Fibroblast of skin of abdomen (primary cell): Measurements from ENCODE around the gene AGBL4.
"Not testable (repeated sequence)": the region's sequence is repeated elsewhere in the genome, so short reads cannot be mapped to it uniquely, and the experiment has no call there.

Experiments
- DNase-seq: peaks from one replicate; pipeline ENCODE4 v3.0.0-alpha.2; 2013

The AGBL4 gene

DNA sequence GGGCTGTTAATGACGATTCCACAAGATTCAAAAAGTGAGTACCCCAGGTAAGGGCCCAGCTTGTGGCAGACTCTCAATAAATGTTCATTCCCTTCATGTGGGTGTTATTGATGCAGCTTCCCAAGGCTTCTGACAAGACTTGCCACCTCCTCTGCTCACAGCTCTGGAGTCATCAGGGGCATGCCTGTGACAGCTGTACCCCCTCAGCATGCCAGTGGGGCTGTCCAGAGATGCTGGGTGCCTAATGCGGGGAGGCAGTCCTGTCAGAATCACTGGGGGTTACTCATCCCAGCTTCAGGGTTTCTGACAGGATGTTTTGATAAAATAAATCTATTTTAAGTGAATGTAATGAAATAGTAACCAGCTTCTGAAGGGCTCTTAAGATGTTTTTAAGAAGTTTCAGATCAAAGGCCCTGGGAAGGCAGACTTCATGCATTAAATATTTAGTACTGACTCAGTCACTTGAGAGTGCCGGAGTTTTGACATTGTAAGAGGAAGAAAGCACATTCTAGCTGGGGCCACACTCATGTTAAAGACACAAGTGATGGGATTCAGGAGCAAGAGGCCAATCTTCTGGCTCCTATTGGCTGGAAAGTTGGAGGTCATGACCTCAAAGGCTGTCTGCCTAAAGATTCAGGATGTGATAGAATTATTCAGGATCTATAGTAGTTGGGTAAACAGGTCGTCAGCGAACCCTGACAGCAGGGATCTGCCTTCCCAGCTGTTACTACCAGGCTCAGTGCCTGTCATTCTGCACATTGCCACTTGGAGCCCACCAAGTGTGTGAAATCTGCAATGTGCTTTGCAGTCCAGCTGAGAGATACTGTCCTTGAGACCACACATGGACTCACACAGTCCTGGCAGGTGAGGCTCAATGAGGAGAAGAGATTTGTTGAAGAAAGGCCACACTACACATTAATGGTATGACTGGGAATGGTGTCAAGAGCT is 1007.5 kb downstream of the AGBL4 start:
- DNase-seq: peak; percentile 55

DNA sequence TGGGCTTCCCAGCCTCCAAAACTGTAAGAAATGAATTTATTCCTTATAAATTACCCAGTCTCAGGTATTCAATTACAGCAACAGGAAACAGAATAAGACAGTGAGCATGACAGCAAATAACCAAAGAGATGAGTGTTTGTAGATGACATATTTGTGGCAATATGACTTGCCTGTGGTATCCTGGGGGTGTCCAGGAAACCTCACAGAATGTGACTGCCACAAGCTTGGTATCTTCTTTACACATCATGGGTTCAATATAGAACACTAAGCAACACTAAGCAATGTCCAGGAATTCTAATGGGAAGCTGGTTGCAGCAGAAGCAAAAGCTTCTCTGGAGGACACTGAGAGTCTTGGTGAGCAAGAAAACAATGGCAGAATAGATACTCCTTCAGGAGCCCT is 1010.7 kb downstream of the AGBL4 start:
- no peak for DNase-seq

DNA sequence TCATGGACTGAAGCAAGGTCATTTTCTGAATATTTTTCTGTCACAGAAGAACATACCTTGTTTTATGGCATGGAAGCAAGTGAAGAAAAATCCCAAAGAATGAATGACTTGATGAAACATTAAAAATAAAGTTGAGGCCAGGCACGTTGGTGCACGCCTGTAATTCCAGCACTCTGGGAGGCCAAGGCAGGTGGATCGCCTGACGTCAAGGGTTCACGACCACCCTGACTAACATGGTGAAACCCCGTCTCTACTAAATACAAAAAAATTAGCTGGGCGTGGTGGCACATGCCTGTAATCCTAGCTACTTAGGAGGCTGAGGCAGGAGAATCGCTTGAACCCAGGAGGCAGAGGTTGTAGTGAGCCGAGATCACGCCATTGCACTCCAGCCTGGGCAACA is 1020.8 kb downstream of the AGBL4 start:
- DNase-seq: not testable (repeated sequence)

DNA sequence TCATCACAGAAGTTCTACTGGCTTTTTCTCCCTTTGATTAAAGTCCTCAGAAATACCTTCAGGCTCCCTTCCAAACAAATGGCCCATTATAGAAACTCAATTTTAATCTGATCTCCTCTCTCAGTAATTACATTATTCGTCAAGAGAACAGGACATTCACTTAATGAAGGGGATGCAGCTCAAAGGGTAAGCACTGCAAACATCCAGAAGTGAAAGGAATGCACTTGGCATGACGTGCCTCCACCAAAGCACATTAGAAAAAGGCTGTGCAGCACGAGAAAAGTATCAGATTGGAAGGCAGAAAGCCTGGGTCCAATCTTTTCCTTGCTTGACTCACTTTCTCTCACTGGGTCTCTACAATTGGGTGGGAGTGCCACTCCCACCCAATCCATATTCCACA is 1024.4 kb downstream of the AGBL4 start:
- DNase-seq: no peak

DNA sequence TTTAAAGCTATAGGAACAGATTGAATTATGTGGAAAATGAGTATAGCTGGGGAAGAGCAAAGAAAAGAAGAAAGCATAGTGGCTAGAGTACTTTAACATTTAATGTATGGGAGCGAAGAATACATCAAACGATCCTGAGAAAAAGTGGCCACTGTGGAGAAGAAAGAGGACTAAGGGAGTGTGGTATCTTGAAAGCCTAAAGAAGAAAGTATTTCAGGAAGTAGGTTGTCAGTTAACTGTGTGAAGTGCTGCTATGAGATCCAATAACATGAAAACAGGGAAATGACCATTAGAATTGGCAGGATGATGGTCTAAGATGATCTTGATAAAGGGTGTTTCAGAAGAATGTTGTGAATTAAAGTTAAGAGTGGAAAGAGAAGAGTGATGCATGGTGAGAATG is 1027.4 kb downstream of the AGBL4 start:
- no peak for DNase-seq

DNA sequence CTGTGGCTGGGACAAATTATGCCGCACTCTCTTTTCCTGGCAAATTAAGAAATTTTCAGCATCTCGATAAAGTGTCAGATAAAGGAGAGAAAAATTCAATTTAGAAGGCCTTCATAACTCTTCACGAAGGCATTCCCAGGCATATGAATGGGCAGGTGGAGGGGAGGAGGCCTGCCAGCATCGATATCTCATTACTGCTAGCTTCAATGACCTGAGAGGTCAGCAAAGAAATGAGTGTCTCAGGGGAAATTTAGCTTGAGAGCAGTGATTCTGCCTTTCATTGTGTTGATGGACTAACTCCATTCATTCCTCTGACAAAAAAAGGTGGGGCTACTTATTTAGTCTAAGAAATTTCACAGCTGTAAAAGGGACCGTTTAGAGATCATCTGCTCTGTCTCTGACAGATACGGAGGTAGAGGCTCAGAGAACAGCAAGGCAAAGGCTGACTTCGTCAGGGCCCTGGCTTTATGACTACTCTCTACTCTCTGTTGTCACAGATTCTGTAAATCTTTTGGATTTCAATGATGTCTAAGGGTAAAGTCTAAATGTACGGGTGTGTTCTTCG is 1035.0 kb downstream of the AGBL4 start:
- no peak for DNase-seq

- no peak for DNase-seq
Measured at GRCh38 chr1:48979940-48980339, 1043.8 kb downstream of the AGBL4 start.

DNA sequence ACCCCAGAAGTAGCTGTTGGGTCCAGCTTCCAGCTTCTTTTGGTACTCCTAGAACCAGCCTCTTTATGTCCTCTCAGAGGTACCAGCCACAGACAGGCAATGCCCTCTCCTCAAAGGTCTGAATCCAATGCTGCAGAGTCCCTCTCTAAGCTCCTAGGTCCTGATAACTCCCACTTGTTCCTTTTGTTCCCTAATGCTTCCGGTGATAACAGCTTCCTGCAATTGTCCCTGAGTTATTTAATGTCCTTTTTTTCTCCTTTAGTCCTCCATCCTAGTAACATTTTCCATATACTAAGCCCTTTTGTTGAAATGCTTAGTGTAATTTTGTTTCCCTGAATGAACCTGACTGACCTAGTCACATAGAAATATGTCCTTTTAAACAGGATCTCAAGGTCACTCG is 1045.3 kb downstream of the AGBL4 start:
- no peak for DNase-seq

DNA sequence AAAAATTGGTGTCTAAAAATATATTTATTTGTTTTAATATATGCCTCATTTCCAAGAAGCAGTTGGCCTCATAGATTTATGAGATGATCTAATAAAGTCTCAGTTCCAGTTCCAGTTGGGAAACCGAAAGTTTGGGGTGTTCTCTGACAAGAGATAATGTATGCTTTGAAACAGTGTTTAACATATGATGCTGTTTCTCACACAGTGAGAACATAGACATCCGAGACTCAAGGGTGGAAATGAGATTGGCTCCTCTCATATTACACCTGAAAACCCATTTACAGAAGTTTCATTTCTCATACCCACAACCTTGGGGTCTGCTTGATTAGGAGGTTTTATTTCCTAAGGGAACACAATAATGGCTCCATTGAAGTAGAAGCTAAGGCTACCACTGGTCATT is 1046.5 kb downstream of the AGBL4 start:
- DNase-seq: no peak

- peak; percentile 54 for DNase-seq
Measured at GRCh38 chr1:48969971-48970370, 1053.8 kb downstream of the AGBL4 start.

DNA sequence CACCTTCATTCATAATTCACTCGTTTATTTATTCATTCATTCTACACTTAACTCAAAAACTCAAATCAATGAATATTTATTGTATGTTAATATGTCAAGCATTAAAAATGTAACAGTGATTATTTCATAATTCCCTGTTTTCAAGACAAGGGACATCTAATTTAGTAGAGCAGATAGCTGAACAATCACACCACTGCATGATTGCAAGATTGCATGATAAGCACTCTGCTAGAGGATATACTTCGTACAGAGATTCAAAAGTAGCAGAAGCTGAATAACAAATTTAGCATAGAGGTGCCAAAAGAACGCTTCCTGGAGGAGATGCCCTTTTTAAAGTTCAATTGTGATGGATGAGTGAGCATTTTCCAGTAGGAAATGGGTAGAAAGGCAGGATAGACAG is 1056.4 kb downstream of the AGBL4 start:
- DNase-seq: no peak

DNA sequence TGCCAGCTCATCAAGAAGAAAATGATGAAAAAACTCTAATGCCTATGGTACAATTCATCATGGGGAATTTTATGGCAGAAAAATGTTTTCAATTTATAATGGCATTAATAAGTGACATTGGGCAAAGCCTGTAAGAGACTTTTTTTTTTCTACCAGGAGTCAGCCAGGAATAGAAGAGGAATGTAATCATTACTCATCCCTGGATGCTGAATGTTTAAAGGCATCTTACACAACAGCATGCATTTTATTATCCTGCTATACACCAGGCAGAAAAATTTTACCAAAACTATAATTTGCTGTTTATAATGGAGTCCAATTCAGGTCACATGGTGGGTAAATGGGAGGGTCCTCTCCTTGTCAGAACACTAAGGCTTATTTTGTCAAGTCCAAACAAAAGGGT is 1057.2 kb downstream of the AGBL4 start:
- peak; percentile 76 for DNase-seq

DNA sequence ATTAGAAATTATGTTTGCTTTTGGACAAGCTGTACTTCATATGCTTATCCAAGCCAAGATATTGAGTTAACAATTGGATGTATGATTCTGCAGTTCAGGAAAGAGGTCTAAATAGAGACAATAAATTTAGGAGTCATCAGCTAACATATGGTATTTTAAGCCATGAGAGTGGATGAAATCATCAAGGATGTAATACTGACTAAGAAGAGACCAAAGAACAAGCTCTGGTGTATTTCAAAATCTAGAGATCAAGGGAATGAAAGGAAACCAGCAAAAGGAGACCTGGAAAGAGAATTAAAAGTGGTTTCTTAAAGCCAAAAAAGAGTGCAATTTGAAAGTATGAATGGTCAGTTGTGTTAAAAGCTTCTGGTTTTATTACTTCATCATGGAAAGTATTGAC is 1063.4 kb downstream of the AGBL4 start:
- DNase-seq: peak; percentile 57

GRCh38 chr1:48955774-48956173 is 1068.0 kb downstream of the AGBL4 start:
- DNase-seq: no peak

DNA sequence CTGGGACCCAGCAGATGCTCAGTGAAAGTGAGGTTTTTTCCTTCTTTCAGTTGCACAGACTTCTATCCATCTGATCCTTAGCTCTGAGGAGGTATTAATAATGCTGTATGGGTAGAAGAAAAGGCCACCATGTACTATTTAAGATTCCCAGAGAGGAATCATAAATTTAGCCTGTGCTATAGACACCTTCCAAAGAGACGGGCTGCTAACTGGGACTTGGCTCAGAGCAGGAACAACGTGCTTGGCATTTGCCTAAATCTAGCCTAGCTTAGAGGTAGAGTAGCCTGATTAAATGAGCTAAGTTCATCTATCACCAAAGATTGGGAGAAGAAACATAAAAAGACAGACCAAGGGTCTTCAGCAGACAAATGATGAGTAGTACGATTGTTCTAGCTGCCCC is 1070.1 kb downstream of the AGBL4 start:
- DNase-seq: no peak

- peak; percentile 40 for DNase-seq
Measured at GRCh38 chr1:48948562-48948961, 1075.2 kb downstream of the AGBL4 start.

DNA sequence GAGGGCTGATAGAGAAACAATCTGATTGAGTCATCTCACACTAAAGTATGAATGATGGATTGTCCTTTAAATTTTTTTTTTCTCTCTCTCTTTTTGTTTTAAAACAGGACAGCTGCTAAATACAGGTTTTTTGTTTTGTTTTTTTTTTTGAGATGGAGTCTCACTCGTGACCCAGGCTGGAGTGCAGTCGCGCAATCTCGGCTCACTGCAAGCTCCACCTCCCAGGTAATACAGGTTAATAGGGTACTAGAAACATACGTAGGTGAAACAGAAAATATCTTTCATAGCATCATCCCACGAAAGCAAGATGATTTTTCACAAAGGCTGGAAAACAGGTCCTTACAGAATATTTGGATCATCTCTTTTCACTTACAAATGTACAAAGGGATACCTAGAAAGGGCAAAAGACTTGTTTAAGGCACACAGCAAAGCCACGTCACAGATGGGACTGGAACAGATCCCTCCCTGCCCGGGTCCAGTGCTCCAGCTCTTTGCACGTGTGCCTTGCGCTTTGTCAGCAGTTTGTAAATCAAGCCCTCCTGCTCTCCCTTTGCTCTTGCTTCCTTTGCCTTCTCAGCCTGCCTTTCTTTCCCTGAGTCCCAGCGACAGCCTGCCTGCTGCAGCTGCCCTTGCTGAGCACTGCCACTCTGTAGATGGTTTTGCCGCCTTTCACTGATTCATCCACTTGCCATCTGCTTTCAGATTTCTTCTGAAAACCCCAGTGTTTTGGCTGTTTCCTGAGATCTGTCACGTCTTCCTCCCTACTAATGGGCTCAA is 1075.8 kb downstream of the AGBL4 start:
- DNase-seq: peak; percentile 64

- no peak for DNase-seq
Measured at GRCh38 chr1:48946070-48946469, 1077.7 kb downstream of the AGBL4 start.

DNA sequence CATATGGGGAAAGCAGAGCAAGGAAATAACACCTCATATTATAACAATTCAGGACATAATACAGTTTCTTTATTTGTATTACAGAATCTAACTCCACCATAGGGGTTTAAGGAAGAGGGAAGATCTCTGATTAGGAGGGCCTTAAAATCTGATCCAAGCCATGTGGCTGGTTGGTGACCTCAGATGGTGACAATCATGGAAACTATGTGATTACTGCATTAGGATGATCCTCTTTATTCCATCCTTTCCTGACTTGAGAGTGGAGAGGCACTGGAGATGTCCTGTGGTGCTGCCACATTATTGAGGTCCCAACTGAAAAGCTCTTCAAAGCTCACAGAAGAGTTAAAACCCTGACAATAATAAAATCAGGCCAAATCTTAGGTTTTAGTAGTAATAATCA is 1078.9 kb downstream of the AGBL4 start:
- DNase-seq: peak; percentile 15

GRCh38 chr1:48943826-48944225 is 1079.9 kb downstream of the AGBL4 start:
- no peak for DNase-seq

DNA sequence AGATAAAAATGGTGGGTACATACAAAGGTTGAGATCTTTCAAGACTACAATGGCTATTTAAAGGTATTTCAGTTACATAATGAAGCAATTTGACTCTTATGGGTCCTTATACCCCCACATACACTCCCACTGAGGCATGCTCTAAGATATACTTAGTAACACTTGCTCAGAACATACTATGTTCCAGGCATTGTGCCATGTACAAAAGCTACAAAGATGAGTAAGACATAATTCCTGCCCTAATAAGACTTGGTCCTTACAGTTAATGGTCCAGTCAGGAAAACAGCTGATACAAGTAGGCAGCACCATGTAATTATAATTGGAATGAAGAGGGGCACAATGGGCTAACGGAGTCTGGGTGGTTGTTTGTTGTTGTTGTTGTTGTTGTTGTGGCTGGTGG is 1080.4 kb downstream of the AGBL4 start:
- DNase-seq: peak; percentile 86

GRCh38 chr1:48940962-48941732 is 1082.6 kb downstream of the AGBL4 start:
- DNase-seq: peak; percentile 12

- DNase-seq: no peak
Measured at GRCh38 chr1:48940354-48940753, 1083.4 kb downstream of the AGBL4 start.
